T-helper 1 cell (primary cell): ENCODE data around the gene SLC35E3.
A peak's percentile ranks its signal among the peaks of the same experiment; 100 is the strongest.

Experiments
- DNase-seq, 5 donors: peaks; one replicate each; pipeline ENCODE4 v3.0.0-alpha.2; 2012 to 2020

SLC35E3 gene

DNA sequence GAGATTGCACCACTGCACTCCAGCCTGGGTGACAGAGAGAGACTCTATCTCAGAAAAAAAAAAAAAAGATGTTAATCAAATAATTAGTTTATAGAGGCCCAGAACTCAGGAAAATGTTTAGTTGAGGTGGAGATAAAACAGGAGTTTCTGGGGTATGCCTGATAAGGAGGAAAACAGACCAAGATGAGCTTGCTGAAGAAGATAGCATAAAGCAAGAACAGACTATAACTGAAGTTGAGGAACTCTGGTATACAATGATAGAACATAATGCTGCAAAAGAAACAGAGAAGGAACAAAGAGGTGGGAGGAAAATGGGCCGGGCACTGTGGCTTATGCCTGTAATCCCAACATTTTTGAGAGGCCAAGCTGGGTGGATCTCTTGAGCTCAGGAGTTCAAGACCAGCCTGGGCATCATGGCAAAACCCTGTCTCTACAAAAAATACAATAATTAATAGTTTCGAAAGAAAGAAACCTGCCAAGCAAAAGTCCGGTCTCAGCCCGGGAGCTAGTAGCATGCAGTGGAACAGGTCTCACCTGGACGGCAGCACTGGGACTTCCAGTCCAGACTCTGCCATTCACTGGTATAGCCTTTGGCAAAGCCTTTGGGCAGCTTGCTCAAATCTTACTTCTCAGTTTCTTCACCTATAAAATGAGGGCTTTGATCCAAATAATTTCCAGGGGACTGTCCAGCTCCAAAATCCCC is 25.4 kb downstream of the SLC35E3 start:
- no peak for DNase-seq

- no peak for DNase-seq
Observed at GRCh38 chr12:68772714-68773113, 26.7 kb downstream of the SLC35E3 start.

- DNase-seq: no peak
Observed at GRCh38 chr12:68773582-68773981, 27.6 kb downstream of the SLC35E3 start.

GRCh38 chr12:68775121-68775630 is 29.2 kb downstream of the SLC35E3 start:
- no peak for DNase-seq

GRCh38 chr12:68776976-68777610 is 31.1 kb downstream of the SLC35E3 start:
- DNase-seq: no peak

GRCh38 chr12:68779280-68779679 is 33.3 kb downstream of the SLC35E3 start:
- no peak for DNase-seq

GRCh38 chr12:68780731-68781130 is 34.8 kb downstream of the SLC35E3 start:
- no peak for DNase-seq

DNA sequence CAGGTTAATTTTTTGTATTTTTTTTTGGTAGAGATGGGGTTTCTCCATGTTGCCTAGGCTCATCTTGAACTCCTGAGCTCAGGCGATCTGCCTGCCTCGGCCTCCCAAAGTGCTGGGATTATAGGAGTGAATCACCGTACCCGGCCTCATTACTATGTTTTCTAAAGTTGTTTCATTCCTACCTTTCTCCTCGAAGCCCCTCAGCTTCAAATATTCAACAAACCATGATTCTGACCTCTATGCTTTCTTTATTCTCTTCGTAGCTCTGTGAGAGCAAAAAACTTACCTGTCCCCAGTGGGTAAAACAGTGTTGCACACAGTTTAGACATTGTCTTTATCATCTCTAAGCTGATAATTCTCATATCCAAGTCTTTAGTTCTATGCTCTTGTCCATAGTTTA is 35.8 kb downstream of the SLC35E3 start:
- DNase-seq: no peak

- no peak for DNase-seq
Observed at GRCh38 chr12:68784015-68784414, 38.0 kb downstream of the SLC35E3 start.

- no peak for DNase-seq
Observed at GRCh38 chr12:68785358-68785757, 39.4 kb downstream of the SLC35E3 start.

DNA sequence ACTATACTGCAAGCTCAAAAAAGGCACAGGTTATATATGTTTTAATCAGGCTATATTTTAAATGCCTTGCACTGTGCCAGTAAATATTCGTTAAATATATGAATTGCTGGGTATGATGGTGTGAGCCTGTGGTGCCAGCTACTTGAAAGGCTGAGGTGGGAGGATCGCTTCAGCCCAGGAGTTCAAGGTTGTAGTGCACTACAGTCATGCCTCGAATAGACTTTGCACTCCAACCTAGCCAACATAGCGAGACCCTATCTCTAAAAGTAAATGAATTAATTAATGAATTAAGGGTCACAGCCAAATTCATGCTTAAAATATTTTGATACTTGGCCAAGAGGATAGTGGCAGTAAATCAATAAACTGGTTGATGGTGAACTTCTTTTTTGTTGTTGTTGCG is 39.8 kb downstream of the SLC35E3 start:
- DNase-seq: no peak

DNA sequence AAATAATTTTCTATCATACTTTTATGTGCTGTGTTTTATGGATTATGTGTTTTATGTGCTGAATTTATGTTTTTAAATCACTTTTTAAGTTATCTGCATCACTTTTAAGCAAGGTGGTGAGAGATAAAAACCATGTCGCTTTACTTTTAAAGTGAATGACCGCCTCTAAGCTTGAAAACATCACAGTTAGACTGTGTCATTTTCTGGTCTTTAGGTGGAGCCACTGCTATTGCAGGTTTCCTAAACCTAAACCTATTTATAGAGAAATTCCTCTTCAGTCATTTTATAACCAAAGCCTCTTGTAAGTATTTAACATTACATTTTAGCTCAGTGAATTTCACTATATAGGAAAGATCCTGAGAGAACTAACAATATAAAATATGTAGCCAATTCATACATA is 41.0 kb downstream of the SLC35E3 start:
- DNase-seq: no peak

GRCh38 chr12:68788554-68789143 is 42.7 kb downstream of the SLC35E3 start:
- no peak for DNase-seq

GRCh38 chr12:68789144-68789878 is 43.3 kb downstream of the SLC35E3 start:
- DNase-seq: no peak

DNA sequence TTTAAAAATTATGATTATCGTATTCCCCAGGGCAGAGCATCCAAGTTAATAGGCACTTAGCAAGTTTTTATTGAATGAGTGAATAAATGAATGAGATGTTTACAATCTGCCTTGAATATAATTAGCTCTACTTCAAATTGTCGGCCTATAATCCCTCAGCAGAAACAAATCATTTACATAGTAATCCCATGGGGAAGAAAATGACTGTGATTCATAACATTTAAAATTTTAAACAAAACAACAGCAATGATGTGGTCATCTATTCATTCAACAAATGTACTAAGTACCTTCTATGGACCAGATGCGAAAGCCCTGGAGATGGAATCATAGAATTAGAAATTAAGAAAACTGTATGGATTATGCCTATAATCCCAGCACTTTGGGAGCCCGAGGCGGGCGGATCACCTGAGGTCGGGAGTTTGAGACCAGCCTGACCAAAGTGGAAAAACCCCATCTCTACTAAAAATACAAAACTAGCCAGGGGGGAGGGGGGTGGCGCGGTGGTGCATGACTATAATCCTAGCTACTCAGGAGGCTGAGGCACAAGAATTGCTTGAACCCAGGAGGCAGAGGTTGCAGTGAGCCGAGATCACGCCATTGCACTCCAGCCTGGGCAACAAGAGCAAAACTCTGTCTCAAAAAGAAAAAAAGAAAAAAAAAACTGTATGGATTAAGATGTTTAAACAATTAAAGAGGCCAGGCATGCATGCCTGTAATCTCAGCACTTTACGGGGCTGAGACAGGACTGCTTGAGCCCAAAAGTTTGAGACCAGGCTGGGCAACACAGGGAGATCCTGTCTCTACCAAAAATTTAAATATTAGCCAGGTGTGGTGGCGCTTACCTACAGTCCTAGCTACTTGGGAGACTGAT is 44.3 kb downstream of the SLC35E3 start:
- no peak for DNase-seq

- no peak for DNase-seq
Observed at GRCh38 chr12:68790952-68791234, 44.9 kb downstream of the SLC35E3 start.

DNA sequence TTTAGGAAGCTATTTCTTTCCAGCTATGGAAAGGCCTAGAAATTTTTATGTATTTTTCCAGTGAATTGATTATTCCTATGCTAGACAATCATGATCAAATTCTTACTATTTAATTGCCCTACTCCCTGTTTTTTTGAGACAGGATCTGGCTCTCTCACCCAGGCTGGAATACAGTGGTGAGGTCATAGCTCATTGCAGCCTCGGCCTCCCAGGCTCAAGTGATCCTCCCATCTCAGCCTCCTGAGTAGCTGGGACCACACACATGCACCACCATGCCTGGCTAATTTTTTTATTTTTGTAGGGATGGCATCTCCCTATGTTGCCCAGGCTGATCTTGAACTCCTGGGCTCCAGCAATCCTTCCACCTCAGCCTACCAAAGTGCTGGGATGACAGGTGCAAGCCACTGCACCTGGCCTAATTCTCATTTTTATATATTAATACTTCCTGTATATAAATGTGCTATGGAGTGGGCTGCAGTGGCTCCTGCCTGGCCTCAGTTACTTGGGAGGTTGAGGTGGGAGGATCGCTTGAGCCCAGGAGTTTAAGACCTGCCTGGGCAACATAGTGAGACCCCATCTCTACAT is 46.0 kb downstream of the SLC35E3 start:
- DNase-seq: no peak

DNA sequence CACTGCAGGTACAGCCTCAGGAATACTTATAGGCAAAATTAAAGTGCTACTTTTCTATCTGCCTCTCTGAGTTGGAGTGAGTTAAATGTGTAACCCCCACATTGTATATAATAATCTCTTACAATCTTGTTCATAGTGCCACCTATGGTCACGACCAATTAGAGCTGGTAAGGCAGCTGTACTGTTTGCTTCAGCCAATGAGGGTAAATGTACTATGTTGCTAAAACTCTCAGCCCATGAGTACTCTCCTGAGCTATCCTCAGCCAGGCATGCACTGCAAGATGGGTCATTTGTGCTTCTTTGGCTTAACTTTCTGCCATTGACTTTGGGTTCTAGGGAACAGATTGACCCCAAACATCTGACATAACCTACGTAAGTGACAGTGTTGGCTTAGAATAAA is 47.0 kb downstream of the SLC35E3 start:
- DNase-seq: peak in 1 of 5 donors; percentile 58

- no peak for DNase-seq
Observed at GRCh38 chr12:68793436-68793835, 47.5 kb downstream of the SLC35E3 start.

DNA sequence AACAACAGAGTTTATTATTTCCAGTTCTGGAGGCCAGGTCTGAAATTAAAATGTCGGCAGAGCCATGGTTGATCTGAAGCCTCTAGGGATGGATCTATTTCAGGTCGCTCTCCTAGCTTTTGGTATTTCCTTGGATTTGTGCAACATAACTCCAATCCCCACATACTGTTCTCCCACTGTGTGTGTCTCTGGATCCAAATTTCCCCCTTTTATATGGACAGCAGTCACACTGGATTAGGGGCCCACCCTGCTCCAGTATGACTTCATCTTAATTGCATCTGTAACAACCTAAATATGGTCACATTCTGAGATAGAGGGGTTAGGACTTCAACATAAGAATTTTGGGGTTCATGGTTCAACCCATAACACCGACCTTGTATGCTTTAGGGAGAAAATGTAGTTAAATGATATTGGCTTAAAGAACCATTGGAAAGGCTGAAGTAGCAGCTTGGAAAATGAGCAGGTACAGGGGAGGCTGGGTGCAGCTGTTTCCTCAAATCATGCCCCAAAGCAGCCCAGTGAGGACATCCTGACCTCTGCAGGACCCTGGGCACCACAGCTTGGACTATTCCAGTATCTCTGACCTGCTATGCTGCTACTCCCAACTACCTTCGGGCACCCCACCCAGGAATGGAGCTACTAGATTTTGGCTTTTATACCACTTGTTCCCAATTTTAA is 48.1 kb downstream of the SLC35E3 start:
- DNase-seq: no peak

DNA sequence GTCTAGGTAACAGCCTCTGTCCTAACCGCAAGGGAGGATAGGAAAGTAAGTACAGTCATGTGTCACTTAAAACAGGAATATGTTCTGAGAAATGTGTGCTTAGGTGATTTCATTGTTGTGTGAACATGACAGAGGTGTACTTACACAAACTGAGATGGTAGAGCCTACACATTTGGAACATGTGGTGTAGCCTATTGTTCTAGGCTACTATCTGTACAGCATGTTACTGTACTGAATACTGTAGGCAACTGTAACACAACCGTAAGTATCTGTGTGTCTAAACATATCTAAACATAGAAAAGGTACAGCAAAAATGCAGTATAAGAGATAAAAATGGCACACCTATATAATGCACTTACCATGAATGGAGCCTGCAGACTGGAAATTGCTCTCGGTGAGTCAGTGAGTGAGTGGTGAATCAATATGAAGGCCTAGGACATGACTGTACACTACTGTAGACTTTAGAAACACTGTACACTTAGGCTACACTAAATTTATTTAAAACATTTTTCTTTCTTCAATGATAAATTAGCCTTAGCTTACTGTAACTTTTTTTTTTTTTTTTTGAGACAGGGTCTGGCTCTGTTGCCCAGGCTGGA is 48.8 kb downstream of the SLC35E3 start:
- no peak for DNase-seq
